Mesenchymal stem cell (in vitro differentiated cells and primary cell): ENCODE measurements around the gene EHD4.

Experiments used
- DNase-seq: peaks from one replicate; pipeline ENCODE4 v3.0.0-alpha.2; 2013
- H2AFZ ChIP-seq: one replicate; pipeline ENCODE4 v1.6.1; 2013; ENCODE audit warnings: low read depth, mild to moderate bottlenecking, control low read depth, inconsistent platforms, low read length, moderate library complexity
- H2AK5ac ChIP-seq: 2 replicates; pipeline ENCODE4 v1.6.1; 2013; ENCODE audit warnings: low read length, moderate library complexity, mild to moderate bottlenecking, inconsistent platforms; ENCODE audit not compliant: severe bottlenecking
- H2BK120ac ChIP-seq: one replicate; pipeline ENCODE4 v1.6.1; 2013; ENCODE audit warnings: low read depth, mild to moderate bottlenecking, inconsistent platforms, low read length, moderate library complexity
- H2BK12ac ChIP-seq, 2 experiments: one replicate each; pipeline ENCODE4 v1.6.1; 2013; ENCODE audit warnings: inconsistent platforms in 2 of 2, low read length in 2 of 2, mild to moderate bottlenecking in 2 of 2, moderate library complexity in 2 of 2, control low read depth in 1 of 2
- H2BK15ac ChIP-seq: one replicate; pipeline ENCODE4 v1.6.1; 2013; ENCODE audit warnings: mild to moderate bottlenecking, low read depth, inconsistent platforms; ENCODE audit not compliant: poor library complexity, severe bottlenecking
- H2BK5ac ChIP-seq: 2 replicates; pipeline ENCODE4 v1.6.1; 2013; ENCODE audit warnings: low read depth, mild to moderate bottlenecking, low read length, control low read depth, inconsistent platforms; ENCODE audit not compliant: poor library complexity, severe bottlenecking
- H3K14ac ChIP-seq, 2 experiments: one replicate each; pipeline ENCODE4 v1.6.1; 2013; ENCODE audit warnings: inconsistent platforms in 2 of 2, low read length in 2 of 2, control low read depth in 1 of 2, mild to moderate bottlenecking in 1 of 2, moderate library complexity in 1 of 2
- H3K18ac ChIP-seq, 2 experiments: one replicate each; pipeline ENCODE4 v1.6.1; 2013; ENCODE audit warnings: inconsistent platforms in 2 of 2, low read length in 2 of 2, control low read depth in 1 of 2, low read depth in 1 of 2, mild to moderate bottlenecking in 1 of 2
- H3K23ac ChIP-seq, 2 experiments: one replicate each; pipeline ENCODE4 v1.6.1; 2013; ENCODE audit warnings: inconsistent platforms in 2 of 2, low read length in 2 of 2, mild to moderate bottlenecking in 2 of 2, moderate library complexity in 2 of 2, control low read depth in 1 of 2
- H3K27ac ChIP-seq: 2 replicates; pipeline ENCODE4 v1.5.1; 2013; ENCODE audit warnings: mild to moderate bottlenecking, moderate library complexity, low read length, control low read depth, inconsistent platforms; ENCODE audit not compliant: poor library complexity, severe bottlenecking
- H3K27me3 ChIP-seq, 2 experiments: 2 replicates each; pipeline versions ENCODE4 v1.6.1 to v1.7.0; 2013; ENCODE audit warnings: low read length in 2 of 2, mild to moderate bottlenecking in 2 of 2, moderate library complexity in 2 of 2, control low read depth in 1 of 2, inconsistent platforms in 1 of 2; ENCODE audit not compliant: control insufficient read depth in 1 of 2, insufficient read depth in 1 of 2
- H3K36me3 ChIP-seq, 2 experiments: 2 replicates each; pipeline versions ENCODE4 v1.6.1 to v1.7.0; 2013; ENCODE audit warnings: low read length in 2 of 2, control low read depth in 1 of 2, inconsistent platforms in 1 of 2, low read depth in 1 of 2, mild to moderate bottlenecking in 1 of 2; ENCODE audit not compliant: insufficient read depth in 2 of 2, control insufficient read depth in 1 of 2
- H3K4ac ChIP-seq, 2 experiments: one replicate each; pipeline ENCODE4 v1.6.1; 2013; ENCODE audit warnings: inconsistent platforms in 2 of 2, low read length in 2 of 2, mild to moderate bottlenecking in 2 of 2, moderate library complexity in 2 of 2, control low read depth in 1 of 2, low read depth in 1 of 2
- H3K4me1 ChIP-seq: 2 replicates; pipeline ENCODE4 v1.6.1; 2013; ENCODE audit warnings: low read depth, low read length, control low read depth; ENCODE audit not compliant: control insufficient read depth, insufficient read depth
- H3K4me2 ChIP-seq: 2 replicates; pipeline ENCODE4 v1.6.1; 2013; ENCODE audit warnings: low read length, mild to moderate bottlenecking, inconsistent platforms; ENCODE audit not compliant: poor library complexity, severe bottlenecking
- H3K4me3 ChIP-seq, 2 experiments: 2 replicates each; pipeline versions ENCODE4 v1.5.1 to v1.7.0; 2013; ENCODE audit warnings: low read length in 2 of 2, mild to moderate bottlenecking in 2 of 2, control low read depth in 1 of 2, low read depth in 1 of 2; ENCODE audit not compliant: insufficient read depth in 1 of 2
- H3K79me1 ChIP-seq: replicated peaks from 2 replicates; pipeline ENCODE4 v1.6.1; 2013; ENCODE audit warnings: mild to moderate bottlenecking, control low read depth, low read length, inconsistent platforms; ENCODE audit not compliant: poor library complexity, severe bottlenecking
- H3K9ac ChIP-seq: 2 replicates; pipeline ENCODE4 v1.7.0; 2013; ENCODE audit warnings: mild to moderate bottlenecking, low read length, moderate library complexity
- H3K9me3 ChIP-seq: 2 replicates; pipeline ENCODE4 v1.7.0; 2013; ENCODE audit warnings: mild to moderate bottlenecking, low read length; ENCODE audit not compliant: control insufficient read depth
- H4K8ac ChIP-seq: one replicate; pipeline ENCODE4 v1.6.1; 2013; ENCODE audit warnings: inconsistent platforms, mild to moderate bottlenecking, low read length, moderate library complexity
- H4K91ac ChIP-seq: one replicate; pipeline ENCODE4 v1.6.1; 2013; ENCODE audit warnings: mild to moderate bottlenecking, low read length, inconsistent platforms
- WGBS: methylation state at CpG from one replicate; pipeline ENCODE4 v1.1.7; 2013; ENCODE audit warnings: mixed read lengths; 5-methylcytosine and 5-hydroxymethylcytosine counted together

The EHD4 gene

GRCh38 chr15:41969851-41970431 lies 2.4 kb downstream of the EHD4 start:
- no peak overlapping the region for H2BK120ac ChIP-seq
- H3K18ac ChIP-seq, result no peak overlapping the region
- DNase-seq, result no peak
- H3K27ac ChIP-seq, result peak overlapping the region; percentile 12
- H2BK12ac ChIP-seq, result no peak overlapping the region
- H4K91ac ChIP-seq, result peak overlapping the region; percentile 76
- peaks cover 0 to 15% of the 10 kb centered on the region in 2 experiments for H3K36me3 ChIP-seq
- H2AFZ ChIP-seq, result no peak overlapping the region
- no peak overlapping the region for H3K14ac ChIP-seq
- no peak overlapping the region for H2BK5ac ChIP-seq
- H2BK15ac ChIP-seq, result no peak overlapping the region
- H3K79me1 ChIP-seq, result no peaks in the 10 kb centered on the region
- WGBS, result 48% methylated on average over 3 of the region's 3 CpGs
- peak overlapping the region; percentile 76 for H2AK5ac ChIP-seq
- no peaks in the 10 kb centered on the region for H3K9me3 ChIP-seq
- no peak overlapping the region for H3K23ac ChIP-seq
- H4K8ac ChIP-seq, result peak overlapping the region; percentile 53
- no peaks in the 10 kb centered on the region for H3K27me3 ChIP-seq
- no peak overlapping the region for H3K4me3 ChIP-seq
- H3K4me2 ChIP-seq, result peak overlapping the region; percentile 56
- H3K4me1 ChIP-seq, result peaks cover 22% of the 10 kb centered on the region
- no peak overlapping the region for H3K9ac ChIP-seq
- H3K4ac ChIP-seq, result peak overlapping the region in 1 of 2 experiments; percentile 41

- no peak overlapping the region for H3K18ac ChIP-seq
- peaks cover 24% of the 10 kb centered on the region for H3K4me1 ChIP-seq
- 100% methylated on average over 1 of the region's 4 CpGs for WGBS
- no peak overlapping the region for H2AFZ ChIP-seq
- no peak overlapping the region for H4K91ac ChIP-seq
- H2BK120ac ChIP-seq, result no peak overlapping the region
- no peak overlapping the region for H2BK12ac ChIP-seq
- no peak overlapping the region for H2AK5ac ChIP-seq
- H3K27me3 ChIP-seq, result no peaks in the 10 kb centered on the region
- no peak overlapping the region for H4K8ac ChIP-seq
- no peak overlapping the region for H3K4me3 ChIP-seq
- peaks cover 0 to 18% of the 10 kb centered on the region in 2 experiments for H3K36me3 ChIP-seq
- H3K9ac ChIP-seq, result no peak overlapping the region
- no peak overlapping the region for H3K4ac ChIP-seq
- H3K14ac ChIP-seq, result no peak overlapping the region
- no peak overlapping the region for H2BK15ac ChIP-seq
- no peaks in the 10 kb centered on the region for H3K79me1 ChIP-seq
- DNase-seq, result no peak
- peak overlapping the region; percentile 89 for H3K27ac ChIP-seq
- no peaks in the 10 kb centered on the region for H3K9me3 ChIP-seq
- no peak overlapping the region for H3K23ac ChIP-seq
- no peak overlapping the region for H3K4me2 ChIP-seq
- H2BK5ac ChIP-seq, result no peak overlapping the region
Observed at GRCh38 chr15:41968701-41969100, 3.7 kb downstream of the EHD4 start.

GRCh38 chr15:41967506-41968206 lies 4.7 kb downstream of the EHD4 start:
- no peak overlapping the region for H3K14ac ChIP-seq
- H2BK12ac ChIP-seq, result no peak overlapping the region
- no peak overlapping the region for H4K8ac ChIP-seq
- H3K18ac ChIP-seq, result peak overlapping the region in 1 of 2 experiments; percentile 34
- H3K23ac ChIP-seq, result no peak overlapping the region
- H2BK15ac ChIP-seq, result no peak overlapping the region
- H3K9me3 ChIP-seq, result no peaks in the 10 kb centered on the region
- H2BK5ac ChIP-seq, result no peak overlapping the region
- no peak overlapping the region for H3K4me3 ChIP-seq
- H3K4ac ChIP-seq, result no peak overlapping the region
- no peak overlapping the region for H2AK5ac ChIP-seq
- H4K91ac ChIP-seq, result no peak overlapping the region
- H3K9ac ChIP-seq, result peak overlapping the region; percentile 78
- no peak overlapping the region for H2BK120ac ChIP-seq
- peak; percentile 76 for DNase-seq
- peaks cover 25% of the 10 kb centered on the region for H3K4me1 ChIP-seq
- H3K4me2 ChIP-seq, result no peak overlapping the region
- WGBS, result 8% methylated on average over 3 of the region's 4 CpGs
- no peaks in the 10 kb centered on the region for H3K79me1 ChIP-seq
- H3K36me3 ChIP-seq, result peaks cover 0 to 18% of the 10 kb centered on the region in 2 experiments
- H3K27me3 ChIP-seq, result no peaks in the 10 kb centered on the region
- peak overlapping the region; percentile 89 for H3K27ac ChIP-seq
- H2AFZ ChIP-seq, result no peak overlapping the region

- H2BK12ac ChIP-seq, result no peak overlapping the region
- peak overlapping the region in 1 of 2 experiments; percentile 10 for H3K4ac ChIP-seq
- no peak overlapping the region for H3K4me3 ChIP-seq
- H3K27ac ChIP-seq, result peak overlapping the region; percentile 82
- no peak overlapping the region for H3K4me2 ChIP-seq
- no peak overlapping the region for H4K8ac ChIP-seq
- H3K14ac ChIP-seq, result no peak overlapping the region
- H3K36me3 ChIP-seq, result peaks cover 0 to 14% of the 10 kb centered on the region in 2 experiments
- peak overlapping the region in 1 of 2 experiments; percentile 25 for H3K18ac ChIP-seq
- no peaks in the 10 kb centered on the region for H3K27me3 ChIP-seq
- no peak for DNase-seq
- no peaks in the 10 kb centered on the region for H3K9me3 ChIP-seq
- H3K9ac ChIP-seq, result peak overlapping the region; percentile 78
- H2BK15ac ChIP-seq, result peak overlapping the region; percentile 60
- H2AFZ ChIP-seq, result no peak overlapping the region
- peak overlapping the region; percentile 22 for H4K91ac ChIP-seq
- 97% methylated on average over 3 of the region's 3 CpGs for WGBS
- H3K23ac ChIP-seq, result no peak overlapping the region
- no peaks in the 10 kb centered on the region for H3K79me1 ChIP-seq
- H2BK120ac ChIP-seq, result no peak overlapping the region
- H2BK5ac ChIP-seq, result no peak overlapping the region
- peaks cover 25% of the 10 kb centered on the region for H3K4me1 ChIP-seq
- H2AK5ac ChIP-seq, result peak overlapping the region; percentile 24
Observed at GRCh38 chr15:41966920-41967465, 5.4 kb downstream of the EHD4 start.
